ENCODE measurements around the gene SH3BP4. TPM values are rescaled to one million over a fixed set of nuclear protein-coding genes. Genes with fewer than 3 reads are reported as not detected.
"Not testable (repeated sequence)": the region's sequence is repeated elsewhere in the genome, so short reads cannot be mapped to it uniquely, and the experiment has no call there.

The SH3BP4 gene
- total RNA-seq, 2 experiments from 2014 or later = 0.18 to 0.33 TPM

DNA sequence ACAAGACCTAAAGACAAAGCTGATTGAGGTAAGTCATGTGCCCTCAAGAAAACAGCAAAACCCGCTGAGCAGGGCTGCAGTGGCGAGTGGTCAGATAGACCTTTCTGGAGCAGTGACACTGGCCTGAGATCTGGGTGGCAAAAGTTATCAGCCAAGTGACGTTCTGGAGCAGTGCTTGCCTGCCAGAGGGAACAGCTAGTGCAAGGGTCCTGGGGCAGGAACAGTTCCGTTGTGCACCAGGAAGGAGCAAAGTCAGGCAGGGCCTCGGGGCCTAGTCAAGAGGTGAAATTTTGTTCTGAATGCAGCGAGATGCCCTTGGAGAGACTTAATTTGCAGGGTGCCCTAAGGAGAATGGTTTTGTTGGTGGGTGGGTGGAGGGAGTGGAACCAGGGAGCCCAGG lies 67.0 kb downstream of the SH3BP4 start:
- H3K27ac Mint-ChIP-seq = no peak overlapping the region
- H3K4me1 Mint-ChIP-seq = no peaks in the 10 kb centered on the region
- no peak for DNase-seq
- H3K27me3 Mint-ChIP-seq = peaks cover 3% of the 10 kb centered on the region
- no peaks in the 10 kb centered on the region for H3K36me3 Mint-ChIP-seq
- H3K9me3 Mint-ChIP-seq = peaks cover 2% of the 10 kb centered on the region
- no peak overlapping the region for H3K4me3 Mint-ChIP-seq

DNA sequence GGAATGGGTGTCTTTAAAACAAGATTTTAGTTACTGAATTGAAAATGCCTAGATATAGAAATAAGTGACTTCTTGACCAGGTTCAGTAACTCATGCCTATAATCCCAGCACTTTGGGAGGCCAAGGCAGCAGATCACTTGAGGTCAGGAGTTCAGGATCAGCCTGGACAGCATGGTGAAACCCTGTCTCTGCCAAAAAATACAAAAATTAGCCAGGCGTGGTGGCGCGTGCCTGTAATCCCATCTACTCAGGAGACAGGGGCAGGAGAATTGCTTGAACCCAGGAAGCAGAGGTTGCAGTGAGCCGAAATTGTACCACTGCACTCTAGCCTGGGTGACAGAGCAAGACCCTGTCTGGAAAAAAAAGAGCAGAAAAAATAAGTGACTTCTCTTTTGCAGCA lies 68.3 kb downstream of the SH3BP4 start:
- H3K4me3 Mint-ChIP-seq, DNase-seq, H3K36me3 Mint-ChIP-seq, H3K9me3 Mint-ChIP-seq, H3K27me3 Mint-ChIP-seq, H3K4me1 Mint-ChIP-seq, H3K27ac Mint-ChIP-seq: not testable (repeated sequence)

GRCh38 chr2:235021752-235022151 lies 69.9 kb downstream of the SH3BP4 start:
- H3K4me3 Mint-ChIP-seq = no peak overlapping the region
- H3K4me1 Mint-ChIP-seq = no peaks in the 10 kb centered on the region
- no peak overlapping the region for H3K27ac Mint-ChIP-seq
- no peaks in the 10 kb centered on the region for H3K9me3 Mint-ChIP-seq
- no peak for DNase-seq
- H3K36me3 Mint-ChIP-seq = no peaks in the 10 kb centered on the region
- no peaks in the 10 kb centered on the region for H3K27me3 Mint-ChIP-seq

GRCh38 chr2:235024191-235024860 lies 72.5 kb downstream of the SH3BP4 start:
- Mint-ChIP-seq H3K4me3 (no peak overlapping the region), H3K36me3 (no peaks in the 10 kb centered on the region), H3K27me3 (no peaks in the 10 kb centered on the region), H3K9me3 (no peaks in the 10 kb centered on the region), H3K4me1 (no peaks in the 10 kb centered on the region), H3K27ac (no peak overlapping the region)
- no peak for DNase-seq

DNA sequence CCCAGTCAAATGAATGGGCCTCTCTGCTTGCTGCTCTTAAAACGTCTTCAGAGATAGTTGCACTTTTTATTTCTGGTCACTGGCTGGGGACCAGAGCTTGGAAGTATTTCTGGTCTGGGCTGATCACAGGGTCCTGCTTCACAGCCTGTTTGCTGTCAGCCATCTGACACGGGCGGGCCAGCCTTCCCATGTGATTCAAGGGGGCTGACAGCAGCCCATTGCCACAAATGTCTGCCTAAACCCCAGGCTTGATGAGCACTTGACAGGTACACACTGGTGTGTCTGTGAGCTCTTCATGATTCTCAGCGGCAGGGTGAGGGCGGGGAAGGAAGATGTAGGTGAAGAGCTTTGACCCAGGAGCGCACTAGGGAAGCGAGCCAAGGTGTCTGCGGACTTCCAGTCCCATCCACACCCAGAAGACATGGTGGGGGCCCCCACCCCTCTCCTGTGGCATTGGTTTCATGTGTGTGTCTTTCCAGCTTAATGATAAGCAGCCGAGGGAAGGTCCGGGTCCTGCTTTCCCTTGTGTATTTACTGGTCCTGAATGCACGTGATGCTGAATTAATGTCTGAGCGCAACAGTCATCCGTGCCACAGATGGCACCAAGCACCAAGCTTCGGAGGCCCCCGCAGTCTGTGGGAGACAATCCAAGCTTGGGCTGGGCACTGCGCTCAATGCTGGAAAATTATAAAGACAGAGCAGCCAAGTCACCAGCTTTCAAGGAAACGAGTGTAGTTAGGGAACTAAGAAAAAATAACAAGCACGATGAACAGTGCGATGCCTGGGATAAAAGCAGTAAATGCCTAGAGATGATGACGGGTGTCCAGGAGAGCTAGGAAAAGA lies 73.3 kb downstream of the SH3BP4 start:
- H3K36me3 Mint-ChIP-seq = no peaks in the 10 kb centered on the region
- DNase-seq = no peak
- H3K27me3 Mint-ChIP-seq = no peaks in the 10 kb centered on the region
- H3K27ac Mint-ChIP-seq = no peak overlapping the region
- no peak overlapping the region for H3K4me3 Mint-ChIP-seq
- no peaks in the 10 kb centered on the region for H3K4me1 Mint-ChIP-seq
- H3K9me3 Mint-ChIP-seq = no peaks in the 10 kb centered on the region

- Mint-ChIP-seq H3K4me1 (no peaks in the 10 kb centered on the region), H3K27ac (no peak overlapping the region), H3K4me3 (no peak overlapping the region), H3K36me3 (no peaks in the 10 kb centered on the region), H3K9me3 (no peaks in the 10 kb centered on the region), H3K27me3 (no peaks in the 10 kb centered on the region)
- no peak for DNase-seq
These were observed 74.2 kb downstream of the SH3BP4 start for GRCh38 chr2:235025800-235026536.

DNA sequence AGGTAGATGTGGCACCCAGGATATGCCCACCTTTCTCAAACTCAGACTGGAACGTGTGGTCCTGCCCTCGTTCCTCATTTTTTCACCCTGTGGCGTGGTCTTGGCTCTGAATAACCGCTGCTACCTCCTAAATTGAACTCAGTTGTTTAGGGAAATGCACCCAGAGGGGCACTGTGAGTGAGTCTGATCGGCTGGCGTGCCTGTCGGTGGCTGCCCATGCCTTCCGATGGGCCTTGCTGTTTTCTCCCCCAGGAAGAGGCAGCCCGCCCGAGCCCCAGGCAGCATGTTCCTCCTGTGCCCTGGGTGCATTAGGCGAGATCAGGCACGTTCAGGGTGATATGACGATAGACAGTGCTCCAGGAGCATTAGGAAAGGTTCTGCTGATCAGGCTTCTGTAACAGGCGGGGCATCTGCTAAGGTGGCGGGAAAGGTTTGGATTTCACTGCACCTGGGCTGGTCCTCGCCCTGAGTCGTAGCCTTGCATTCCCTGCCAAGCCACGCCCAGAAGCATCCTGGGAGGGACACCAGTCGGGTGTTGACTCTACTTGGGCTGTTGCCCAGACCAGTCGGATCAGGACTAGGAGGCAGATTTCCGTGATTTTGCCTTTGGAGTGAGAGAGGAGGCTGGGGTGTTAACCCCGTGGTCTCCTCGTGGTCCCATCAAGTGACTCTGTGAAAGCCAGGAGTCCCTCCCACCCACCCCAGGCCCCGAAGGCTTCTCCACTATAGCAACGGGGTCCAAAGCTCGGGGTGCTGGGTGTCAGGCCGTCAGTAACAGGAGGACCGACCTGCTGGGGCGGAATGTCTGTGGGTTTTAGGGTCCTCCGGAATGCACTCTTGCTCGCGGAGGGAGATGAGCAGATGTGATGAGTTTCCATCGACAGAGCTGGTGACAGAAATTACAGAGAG lies 75.1 kb downstream of the SH3BP4 start:
- H3K4me1 Mint-ChIP-seq = no peaks in the 10 kb centered on the region
- no peaks in the 10 kb centered on the region for H3K27me3 Mint-ChIP-seq

DNA sequence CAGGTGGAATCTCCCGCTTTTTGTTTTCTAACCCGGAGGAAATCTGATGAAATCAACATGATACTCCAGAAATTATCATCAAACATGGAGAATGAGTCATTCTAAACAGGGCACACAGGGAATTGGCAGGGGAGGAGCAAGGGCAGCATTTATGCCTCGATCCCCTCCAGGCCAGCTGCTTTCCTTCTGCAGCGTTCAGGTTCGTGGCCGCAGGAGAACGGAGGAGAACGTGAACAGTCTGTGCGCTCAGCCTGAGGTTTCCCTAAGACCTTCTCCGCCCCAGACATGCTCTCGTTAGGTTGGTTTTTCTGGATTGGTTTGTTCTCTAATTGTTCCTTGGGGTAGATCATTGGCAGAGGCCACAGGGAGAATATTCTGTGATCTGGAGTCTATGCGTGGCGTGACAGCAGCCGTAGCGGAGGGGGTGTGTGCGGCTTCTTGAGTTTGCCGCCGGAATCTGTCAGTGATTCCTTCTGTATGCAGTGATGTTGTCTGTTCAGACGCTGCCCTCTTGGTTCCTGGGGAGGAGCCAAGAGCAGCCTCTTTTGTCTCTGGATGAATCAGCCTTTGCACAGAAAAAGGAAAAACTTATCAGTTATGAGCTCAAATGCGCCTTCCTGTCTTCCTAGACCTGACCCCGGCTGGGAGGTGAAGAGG lies 75.9 kb downstream of the SH3BP4 start:
- no peak overlapping the region for H3K27ac Mint-ChIP-seq

More for the DNA sequence above, 75.1 kb downstream of the SH3BP4 start:
- H3K4me3 Mint-ChIP-seq = no peak overlapping the region
- H3K27ac Mint-ChIP-seq = no peak overlapping the region
- no peak for DNase-seq
- no peaks in the 10 kb centered on the region for H3K9me3 Mint-ChIP-seq
- no peaks in the 10 kb centered on the region for H3K36me3 Mint-ChIP-seq

DNA sequence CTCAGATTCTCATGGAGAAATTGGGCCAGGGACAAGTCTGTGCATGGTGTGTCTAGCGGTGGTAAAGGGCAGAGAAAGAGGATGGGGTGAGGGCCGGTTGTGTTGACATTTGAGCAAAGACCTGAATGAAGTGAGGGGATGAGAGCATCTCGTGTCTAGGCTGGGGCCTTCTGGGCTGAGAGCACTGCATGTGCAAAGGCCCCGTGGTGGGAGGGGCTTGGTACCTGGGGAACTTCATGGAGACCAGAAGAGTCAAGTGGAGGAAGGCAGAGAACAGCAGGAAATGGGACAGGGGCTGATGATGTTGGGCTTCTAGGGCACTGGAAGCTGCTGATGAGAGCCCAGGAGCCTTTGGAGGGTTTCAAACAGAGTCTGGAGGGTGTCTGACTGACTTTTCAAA lies 76.8 kb downstream of the SH3BP4 start:
- no peaks in the 10 kb centered on the region for H3K4me1 Mint-ChIP-seq
- no peak for DNase-seq
- no peaks in the 10 kb centered on the region for H3K9me3 Mint-ChIP-seq
- H3K36me3 Mint-ChIP-seq = no peaks in the 10 kb centered on the region
- H3K27me3 Mint-ChIP-seq = no peaks in the 10 kb centered on the region
- H3K4me3 Mint-ChIP-seq = no peak overlapping the region
- H3K27ac Mint-ChIP-seq = no peak overlapping the region

More for the DNA sequence above, 75.9 kb downstream of the SH3BP4 start:
- no peak for DNase-seq
- no peaks in the 10 kb centered on the region for H3K27me3 Mint-ChIP-seq
- H3K4me1 Mint-ChIP-seq = no peaks in the 10 kb centered on the region
- no peaks in the 10 kb centered on the region for H3K36me3 Mint-ChIP-seq
- H3K9me3 Mint-ChIP-seq = no peaks in the 10 kb centered on the region
- H3K4me3 Mint-ChIP-seq = no peak overlapping the region

- no peaks in the 10 kb centered on the region for H3K4me1 Mint-ChIP-seq
These were observed 77.2 kb downstream of the SH3BP4 start for GRCh38 chr2:235029054-235029453.

DNA sequence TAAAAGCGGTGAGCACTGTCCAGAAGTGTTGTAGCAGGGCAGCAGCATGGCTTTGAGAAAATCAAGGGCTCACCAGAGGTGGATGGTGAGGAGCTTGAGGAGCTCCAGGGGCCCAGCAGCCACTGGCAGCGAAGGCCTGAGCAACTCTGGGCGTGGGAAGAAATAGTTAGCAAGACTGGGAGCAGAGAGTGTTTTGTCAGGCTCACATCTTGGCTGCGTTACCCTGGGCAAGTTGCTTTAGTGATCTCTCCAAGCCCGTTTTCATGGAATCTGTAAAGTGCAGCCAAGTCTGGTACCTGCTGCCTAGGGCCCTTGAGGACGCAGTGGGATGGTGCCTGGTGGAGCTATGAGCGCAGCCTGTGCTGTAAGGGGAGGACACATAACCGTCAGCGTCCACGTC lies 78.3 kb downstream of the SH3BP4 start:
- H3K36me3 Mint-ChIP-seq = no peaks in the 10 kb centered on the region
- no peak overlapping the region for H3K27ac Mint-ChIP-seq
- H3K4me3 Mint-ChIP-seq = no peak overlapping the region

More at GRCh38 chr2:235029054-235029453, 77.2 kb downstream of the SH3BP4 start:
- H3K27me3 Mint-ChIP-seq = no peaks in the 10 kb centered on the region
- H3K4me3 Mint-ChIP-seq = no peak overlapping the region
- no peak overlapping the region for H3K27ac Mint-ChIP-seq
- no peaks in the 10 kb centered on the region for H3K9me3 Mint-ChIP-seq
- no peak for DNase-seq
- H3K36me3 Mint-ChIP-seq = no peaks in the 10 kb centered on the region

DNA sequence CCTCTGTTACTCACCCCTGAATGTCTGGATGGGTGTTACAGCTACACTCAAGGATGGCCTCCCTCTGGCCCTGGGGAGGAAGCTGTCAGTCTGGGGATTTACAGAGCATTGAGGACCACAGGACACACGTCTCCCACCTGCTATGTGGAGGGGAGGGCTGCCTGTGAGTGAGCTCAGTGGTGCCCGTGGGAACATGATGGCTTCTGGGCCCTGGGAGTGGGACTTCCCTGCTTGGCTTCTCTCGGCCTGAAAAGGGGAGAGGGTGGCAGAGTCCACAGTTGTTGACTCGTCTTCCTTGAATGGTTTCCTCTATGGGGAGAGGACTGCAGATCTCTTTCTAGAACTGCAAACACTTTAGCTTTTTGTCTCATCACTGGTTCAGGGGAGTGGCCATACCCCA lies 79.1 kb downstream of the SH3BP4 start:
- no peaks in the 10 kb centered on the region for H3K36me3 Mint-ChIP-seq

More for the DNA sequence above, 78.3 kb downstream of the SH3BP4 start:
- no peaks in the 10 kb centered on the region for H3K27me3 Mint-ChIP-seq
- no peaks in the 10 kb centered on the region for H3K9me3 Mint-ChIP-seq
- DNase-seq = no peak
- no peaks in the 10 kb centered on the region for H3K4me1 Mint-ChIP-seq

GRCh38 chr2:235031686-235032373 lies 80.0 kb downstream of the SH3BP4 start:
- Mint-ChIP-seq H3K27ac (no peak overlapping the region), H3K4me3 (no peak overlapping the region), H3K9me3 (no peaks in the 10 kb centered on the region), H3K36me3 (no peaks in the 10 kb centered on the region), H3K4me1 (no peaks in the 10 kb centered on the region), H3K27me3 (no peaks in the 10 kb centered on the region)
- no peak for DNase-seq

More for the DNA sequence above, 79.1 kb downstream of the SH3BP4 start:
- Mint-ChIP-seq H3K4me1 (no peaks in the 10 kb centered on the region), H3K9me3 (no peaks in the 10 kb centered on the region), H3K27me3 (no peaks in the 10 kb centered on the region), H3K4me3 (no peak overlapping the region), H3K27ac (no peak overlapping the region)
- no peak for DNase-seq

GRCh38 chr2:235032466-235032865 lies 80.6 kb downstream of the SH3BP4 start:
- no peaks in the 10 kb centered on the region for H3K4me1 Mint-ChIP-seq
- no peaks in the 10 kb centered on the region for H3K9me3 Mint-ChIP-seq
- no peaks in the 10 kb centered on the region for H3K27me3 Mint-ChIP-seq
- no peak overlapping the region for H3K27ac Mint-ChIP-seq
- H3K36me3 Mint-ChIP-seq = no peaks in the 10 kb centered on the region
- H3K4me3 Mint-ChIP-seq = no peak overlapping the region
- no peak for DNase-seq

All from activated naive CD8-positive, alpha-beta T cell treated with anti-CD3 and anti-CD28 coated beads for 36 hours (primary cell).